Femur (tissue), 1 donor: ENCODE data around the gene CD300LD.
"Not testable (repeated sequence)": the region's sequence is repeated elsewhere in the genome, so short reads cannot be mapped to it uniquely, and the experiment has no call there.

Experiments used
- DNase-seq: peaks from one replicate; pipeline ENCODE4 v3.0.0-alpha.2; 2017

The CD300LD gene

DNA sequence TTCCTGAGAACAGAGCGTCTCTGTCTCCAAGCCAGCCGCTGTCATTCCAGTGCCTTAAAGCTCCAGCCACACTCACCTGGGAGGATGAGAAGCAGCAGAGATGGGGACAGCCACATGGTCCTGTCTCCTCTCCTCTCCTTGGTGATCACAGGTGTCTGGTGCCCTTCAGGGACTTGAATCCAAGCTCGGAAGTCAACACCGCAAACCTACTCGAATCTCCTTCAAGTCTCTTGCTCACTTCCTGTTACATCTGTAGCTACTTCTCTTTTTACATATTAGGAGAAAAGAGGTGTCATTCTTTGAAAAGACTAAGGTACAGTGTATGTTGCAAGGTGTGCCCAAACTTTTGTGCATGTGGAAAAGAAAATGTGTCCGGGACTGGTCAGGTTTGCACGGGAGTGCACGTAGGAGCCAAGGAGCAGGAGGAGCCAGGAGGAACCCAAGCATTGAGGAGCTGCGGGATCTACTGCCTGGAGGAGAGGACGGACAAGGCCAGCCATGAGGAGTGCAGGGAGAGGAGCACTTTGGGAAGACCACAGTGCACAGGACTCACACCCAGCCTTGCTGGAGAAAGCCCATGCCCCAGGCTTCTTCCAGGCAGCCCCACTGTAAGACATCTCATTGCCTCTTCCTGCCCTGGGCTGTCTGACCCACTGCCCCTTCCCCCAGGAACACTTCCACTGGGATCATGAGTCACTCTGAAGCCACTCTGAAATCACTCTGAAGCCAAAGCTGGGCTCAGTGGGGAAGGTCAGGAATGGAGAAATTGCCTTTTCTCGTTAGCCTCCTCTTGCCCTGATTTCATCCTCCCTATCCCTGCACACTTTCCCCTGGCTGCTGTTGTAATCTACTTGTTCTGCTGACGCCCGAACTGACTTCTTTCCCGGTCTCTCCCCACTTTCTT is at the start of gene CD300LD:
Gene CD300LD (minus strand): TSS at position 197 of the 904 bp plus-strand sequence. CDS start 81 bp downstream, at position 116.
- DNase-seq, result no peak

- DNase-seq, result no peak
These were observed 49.3 kb upstream of the CD300LD start for GRCh38 chr17:74641224-74641957.

DNA sequence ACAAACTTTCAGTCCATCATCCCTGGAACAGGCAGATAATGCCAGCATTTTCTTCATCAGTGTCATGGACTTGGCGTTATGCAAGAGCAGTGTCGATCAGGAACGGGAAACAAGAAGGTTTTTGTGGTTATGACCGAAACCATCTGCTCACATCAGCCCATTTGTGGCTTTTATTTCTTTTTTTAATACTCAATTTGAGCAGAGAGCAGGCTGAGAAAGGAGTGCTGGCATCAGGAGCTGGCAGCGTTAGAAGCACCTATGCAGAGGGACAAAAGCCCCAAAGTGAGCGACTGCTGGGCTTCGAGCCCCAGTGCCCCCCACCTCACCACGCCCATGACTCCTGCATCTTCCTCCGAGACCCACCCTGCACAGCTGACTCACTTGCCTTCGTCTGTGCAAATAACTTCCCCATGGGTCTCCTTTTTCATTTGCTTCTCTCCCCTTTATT is 47.6 kb upstream of the CD300LD start:
- DNase-seq, result no peak

- no peak for DNase-seq
These were observed 45.8 kb upstream of the CD300LD start for GRCh38 chr17:74637926-74638325.

DNA sequence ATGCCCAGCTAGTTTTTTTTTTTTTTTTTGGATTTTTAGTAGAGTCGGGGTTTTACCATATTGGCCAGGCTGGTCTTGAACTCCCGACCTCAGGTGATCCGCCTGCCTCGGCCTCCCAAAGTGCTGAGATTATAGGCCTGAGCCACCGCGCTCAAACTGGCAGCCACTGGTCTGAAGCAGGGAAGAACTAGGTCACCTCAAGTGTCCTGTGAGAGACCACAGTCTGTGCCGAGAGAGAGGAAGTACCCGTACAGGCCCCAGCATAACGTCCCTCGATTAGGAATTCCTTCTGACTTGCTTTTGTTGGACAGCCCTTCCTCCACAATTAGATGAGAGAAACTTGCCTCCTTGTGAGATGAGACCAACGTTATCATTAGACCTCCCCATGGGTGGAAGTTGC is 45.2 kb upstream of the CD300LD start:
- no peak for DNase-seq

GRCh38 chr17:74636541-74637085 is 44.5 kb upstream of the CD300LD start:
- not testable (repeated sequence) for DNase-seq

DNA sequence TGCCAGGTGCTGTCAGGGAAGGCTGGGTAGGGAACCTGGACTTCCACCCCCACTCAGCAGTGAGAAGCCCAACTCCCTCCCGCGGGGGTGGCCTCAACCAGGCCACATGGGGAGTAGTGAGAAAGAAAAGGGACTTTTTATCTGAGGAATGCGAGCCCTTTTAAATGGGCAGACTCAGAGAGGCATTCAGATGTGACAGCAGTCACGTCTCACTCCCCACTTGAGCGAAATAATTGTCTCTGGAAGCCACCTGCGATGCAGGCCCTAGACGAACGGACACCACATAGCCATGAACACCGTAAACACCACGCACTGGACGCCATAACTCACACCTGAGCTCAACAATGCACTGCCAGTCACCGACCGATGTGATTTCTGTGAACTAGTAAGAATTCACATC is 43.3 kb upstream of the CD300LD start:
- no peak for DNase-seq

DNA sequence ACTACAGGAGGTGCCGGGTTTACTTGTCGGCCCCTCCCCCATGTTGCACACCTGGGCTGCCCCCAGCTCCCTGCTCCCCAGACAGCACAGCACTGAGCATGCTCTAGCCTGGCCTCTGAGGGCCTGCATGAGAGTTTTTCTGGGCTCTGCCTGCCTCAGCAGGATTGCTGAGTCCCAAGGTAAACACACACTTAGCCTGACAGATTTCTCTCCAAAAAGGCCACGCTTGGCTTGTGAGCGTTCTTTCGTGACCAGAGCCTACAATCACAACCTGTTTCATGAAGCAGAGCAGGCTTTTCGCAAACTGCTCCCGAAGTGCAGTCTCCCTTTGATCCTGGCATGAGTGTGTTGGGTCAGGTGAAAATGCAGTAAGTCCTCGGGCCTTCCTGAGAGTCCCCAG is 41.2 kb upstream of the CD300LD start:
- no peak for DNase-seq

DNA sequence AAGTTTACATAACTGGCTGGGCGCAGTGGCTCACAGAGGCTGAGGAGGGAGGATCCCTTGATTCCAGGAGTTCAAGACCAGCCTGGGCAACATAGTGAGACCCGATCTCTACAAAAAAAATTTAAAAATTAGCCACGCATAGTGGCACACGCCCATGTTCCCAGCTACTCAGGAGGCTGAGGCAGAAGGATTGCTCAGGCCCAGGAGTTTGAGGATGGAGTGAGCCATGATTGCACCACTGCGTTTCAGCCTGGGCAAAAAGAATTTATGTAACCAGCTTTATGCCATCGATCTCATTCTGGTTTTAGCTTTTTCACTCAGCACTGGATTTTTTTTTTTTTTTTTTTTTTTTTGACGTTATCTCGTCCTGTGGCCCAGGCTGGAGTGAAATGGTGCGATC is 40.5 kb upstream of the CD300LD start:
- DNase-seq, result no peak

- peak; percentile 22 for DNase-seq
These were observed 39.7 kb upstream of the CD300LD start for GRCh38 chr17:74631468-74632450.

DNA sequence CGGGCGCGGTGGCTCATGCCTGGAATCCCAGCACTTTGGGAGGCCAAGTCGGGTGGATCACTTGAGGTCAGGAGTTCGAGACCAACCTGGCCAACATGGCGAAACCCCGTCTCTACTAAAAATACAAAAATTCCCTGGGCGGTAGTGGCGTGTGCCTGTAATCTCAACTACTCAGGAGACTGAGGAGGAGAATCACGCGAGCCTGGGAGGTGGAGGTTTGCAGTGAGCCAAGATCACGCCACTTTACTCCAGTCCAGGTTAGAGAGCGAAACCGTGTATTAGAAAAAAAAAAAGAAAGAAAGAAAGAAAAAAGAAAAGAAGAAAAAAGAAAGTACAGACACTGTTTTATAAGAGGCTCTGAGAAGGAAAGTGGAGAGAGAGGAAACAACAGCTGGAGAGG is 38.2 kb upstream of the CD300LD start:
- DNase-seq, result not testable (repeated sequence)

DNA sequence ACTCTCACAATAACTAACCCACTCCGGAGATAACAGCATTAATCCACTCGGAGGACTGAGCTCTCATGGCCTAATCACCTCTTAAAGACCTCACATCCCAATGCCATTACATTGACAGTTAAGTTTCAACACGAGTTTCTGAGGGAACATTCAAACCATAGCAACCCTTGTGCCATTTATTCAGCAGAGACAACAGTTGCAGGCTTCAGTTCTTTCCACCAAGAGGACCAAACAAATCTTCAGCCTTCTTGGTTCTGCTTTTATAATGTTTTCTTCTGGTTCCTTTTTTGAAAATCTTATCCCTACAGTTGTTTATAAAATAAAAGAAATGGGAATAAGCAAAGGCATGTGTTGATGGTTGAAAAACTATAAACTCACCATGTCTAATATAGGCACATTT is 33.6 kb upstream of the CD300LD start:
- no peak for DNase-seq

DNA sequence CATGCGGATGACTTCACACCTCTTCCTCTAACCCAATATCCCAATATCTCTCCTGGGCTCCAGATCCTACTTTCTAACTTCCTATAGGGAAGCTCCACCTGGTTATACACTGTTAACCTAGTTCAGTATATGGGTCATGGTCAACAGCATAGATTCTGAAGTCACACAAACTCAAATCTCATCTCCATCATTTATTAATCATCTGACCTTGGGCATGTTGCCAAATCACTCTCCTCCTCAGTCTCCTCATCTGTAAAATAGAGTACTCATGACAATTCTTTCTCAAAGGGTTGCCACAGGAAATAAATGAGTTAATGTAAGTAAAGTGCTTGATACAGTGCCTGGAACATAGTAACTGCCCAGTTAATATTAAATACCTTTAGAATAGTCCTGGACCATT is 32.0 kb upstream of the CD300LD start:
- DNase-seq, result no peak

- no peak for DNase-seq
These were observed 31.6 kb upstream of the CD300LD start, which contains the start of gene CD300E for GRCh38 chr17:74623693-74624093. Gene CD300E, minus strand, starts transcription at chr17:74623738. Its CDS starts 117 bp downstream, at chr17:74623621.

GRCh38 chr17:74619077-74619673 is 27.1 kb upstream of the CD300LD start:
- DNase-seq, result no peak

- DNase-seq, result no peak
These were observed 26.4 kb upstream of the CD300LD start for GRCh38 chr17:74618451-74618850.

DNA sequence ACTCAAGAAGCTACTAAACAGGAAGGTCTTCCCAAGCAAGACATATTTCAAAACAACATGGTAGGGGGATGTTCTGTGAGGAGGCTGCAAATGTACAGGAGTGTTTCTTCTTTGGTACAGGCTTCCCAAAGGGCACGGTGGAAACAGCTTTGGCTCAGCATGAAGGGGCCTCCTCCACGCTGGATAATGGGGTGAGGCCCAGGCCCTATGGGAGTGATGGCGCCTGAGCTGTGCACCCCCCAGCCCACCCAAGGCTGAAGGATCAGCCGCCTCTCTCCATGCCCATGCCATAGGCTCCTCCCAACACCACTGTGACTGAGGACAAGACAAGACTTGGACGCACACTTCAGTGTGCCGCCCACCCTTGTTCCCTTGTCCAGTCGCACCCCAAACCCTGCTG is 24.6 kb upstream of the CD300LD start:
- DNase-seq, result no peak

DNA sequence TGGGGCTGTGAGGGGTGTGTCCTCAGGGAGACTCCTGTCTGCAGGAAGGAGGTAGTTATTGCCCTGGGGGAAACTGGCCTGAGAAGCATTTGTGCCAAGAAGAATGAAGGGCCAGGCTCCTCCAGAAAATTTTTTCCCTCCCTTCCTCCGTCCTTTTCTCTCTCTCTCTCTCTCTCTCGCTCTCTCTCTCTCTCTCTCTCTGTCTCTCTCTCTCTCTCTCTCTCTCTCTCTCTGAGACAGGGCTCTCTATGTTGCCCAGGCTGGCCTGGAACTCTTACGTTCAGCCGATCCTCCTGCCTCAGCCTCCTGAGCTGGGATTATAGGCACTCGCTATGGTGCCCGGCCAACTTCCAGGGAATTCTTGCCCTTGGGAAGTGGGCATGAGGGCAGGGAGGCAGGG is 20.0 kb upstream of the CD300LD start:
- DNase-seq, result no peak

DNA sequence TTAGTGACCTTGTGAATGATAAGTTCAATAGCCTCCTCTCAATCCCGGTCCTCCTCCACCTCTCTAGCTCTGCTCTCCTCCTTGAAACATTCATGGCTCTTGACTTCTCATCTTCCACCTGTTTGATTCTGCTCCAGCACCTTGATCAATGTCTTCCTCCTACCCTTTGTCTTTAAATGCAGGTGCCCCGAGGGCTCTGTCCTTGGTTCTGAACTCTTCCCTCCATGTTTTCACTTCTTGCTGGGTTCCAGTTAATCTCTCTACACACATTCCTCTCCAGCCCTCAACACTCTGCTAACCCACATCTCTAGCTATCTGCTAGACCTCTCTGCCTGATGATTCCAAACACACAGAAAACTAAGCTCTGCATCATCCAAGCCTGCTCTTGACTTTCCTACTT is 18.0 kb upstream of the CD300LD start:
- no peak for DNase-seq

GRCh38 chr17:74608511-74608910 is 16.4 kb upstream of the CD300LD start:
- no peak for DNase-seq

GRCh38 chr17:74607221-74607620 is 15.1 kb upstream of the CD300LD start:
- no peak for DNase-seq

DNA sequence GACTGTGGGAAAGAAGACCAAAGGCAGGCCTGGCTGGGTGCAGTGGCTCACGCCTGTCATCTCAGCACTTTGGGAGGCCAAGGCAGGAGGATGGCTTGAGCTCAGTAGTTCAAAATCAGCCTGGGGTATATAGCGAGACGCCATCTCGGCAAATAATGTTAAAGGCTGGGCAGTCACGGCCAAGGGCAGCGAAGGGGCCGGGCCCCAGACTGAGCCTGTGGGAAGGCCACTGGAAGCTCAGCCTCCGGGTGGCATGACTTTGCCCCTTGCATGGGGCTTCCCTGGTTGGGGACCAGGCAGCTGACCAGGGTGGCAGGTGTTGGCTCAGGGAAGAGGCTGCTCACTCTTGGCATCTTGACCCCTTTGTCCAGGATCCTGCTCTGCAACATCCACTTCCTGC is 14.0 kb upstream of the CD300LD start:
- DNase-seq, result no peak
